IPS-11a (cell line): ENCODE results near the gene ACTRT1.

ENCODE experiments used
- H3K4me3 ChIP-seq: one replicate; pipeline ENCODE4 v1.5.1; 2013; ENCODE audit warnings: low read depth, low read length, control low read depth

ACTRT1 gene

DNA sequence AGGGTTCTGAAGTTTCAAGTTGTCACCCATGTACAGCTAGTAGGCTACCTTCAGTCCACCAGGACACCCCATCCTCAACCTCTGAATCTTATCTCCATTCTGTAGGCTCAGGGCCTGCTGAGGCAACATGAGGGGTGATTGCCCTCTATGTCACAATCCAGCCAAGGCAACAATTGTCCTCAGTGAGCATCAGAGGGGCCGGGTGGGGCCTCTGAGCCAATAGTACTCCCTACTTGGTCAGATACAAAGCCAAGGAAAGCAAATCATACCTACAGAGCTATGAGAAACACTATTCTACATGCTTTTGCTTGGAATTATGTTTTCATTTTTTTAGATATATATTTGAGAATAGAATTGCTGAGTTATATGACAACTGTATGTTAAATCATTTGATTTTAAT is at the start of gene ACTRT1:
ACTRT1 (minus strand) TSS at position 101 of the 400 bp plus-strand sequence. CDS start 197 bp downstream, outside the sequence.
- no peak within 1 kb of the TSS for H3K4me3 ChIP-seq

DNA sequence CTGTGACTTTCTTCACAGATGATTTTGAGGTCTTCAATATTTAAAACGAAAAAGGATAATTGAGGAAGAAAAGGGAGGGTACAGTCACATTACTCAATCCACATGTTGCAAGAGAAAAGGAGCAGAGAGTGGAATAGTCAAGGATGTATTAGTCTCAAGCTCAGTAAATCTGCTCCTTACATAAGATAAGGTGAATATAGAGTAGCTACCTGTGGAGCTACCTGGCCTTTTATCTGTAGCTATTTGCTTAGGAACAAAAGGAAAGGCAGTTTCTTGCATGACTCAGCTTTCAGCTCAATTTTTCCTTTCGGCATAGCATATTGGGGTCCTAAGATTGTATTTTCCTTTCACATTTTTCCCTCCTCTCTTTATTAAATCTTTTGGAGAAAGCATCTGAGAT is 26.3 kb upstream of the ACTRT1 start:
- no peak overlapping the region for H3K4me3 ChIP-seq

DNA sequence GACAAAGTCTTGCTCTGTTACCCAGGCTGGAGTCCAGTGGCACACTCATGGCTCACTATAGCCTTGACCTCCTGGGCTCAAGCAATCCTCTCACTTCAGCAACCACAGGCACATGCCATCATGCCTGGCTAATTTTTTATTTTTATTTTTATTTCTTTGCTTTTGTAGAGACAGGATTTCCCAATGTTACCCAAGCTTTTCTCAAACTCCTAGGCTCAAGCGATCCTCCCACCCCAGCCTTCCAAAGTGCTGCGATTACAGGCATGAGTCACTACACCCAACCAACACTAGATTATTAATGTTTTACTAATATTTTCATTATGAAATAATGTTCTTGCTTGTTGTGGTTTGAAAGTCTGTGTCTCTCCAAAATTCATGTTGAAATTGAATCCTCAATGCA is 5.2 kb upstream of the ACTRT1 start:
- no peak overlapping the region for H3K4me3 ChIP-seq

DNA sequence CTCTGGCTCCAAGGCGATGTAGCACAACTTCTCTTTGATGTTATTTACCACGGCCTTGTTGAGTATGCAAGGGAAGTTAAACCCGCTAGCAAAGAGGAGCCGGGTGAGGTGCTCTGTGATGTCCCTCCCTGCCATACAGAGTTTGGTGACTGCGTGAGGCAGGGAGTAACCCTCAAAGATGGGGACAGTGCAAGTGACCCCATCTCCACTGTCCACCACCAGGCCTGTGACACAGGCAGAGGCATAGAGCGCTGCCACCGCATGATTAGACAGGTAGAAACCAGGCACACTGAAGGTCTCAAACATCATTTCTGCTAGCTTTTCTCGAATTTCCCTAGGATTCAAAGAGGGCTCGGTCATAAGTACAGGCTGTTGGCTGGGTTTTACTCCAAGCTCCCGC is 677 bp downstream of the ACTRT1 start:
- no peak overlapping the region for H3K4me3 ChIP-seq

DNA sequence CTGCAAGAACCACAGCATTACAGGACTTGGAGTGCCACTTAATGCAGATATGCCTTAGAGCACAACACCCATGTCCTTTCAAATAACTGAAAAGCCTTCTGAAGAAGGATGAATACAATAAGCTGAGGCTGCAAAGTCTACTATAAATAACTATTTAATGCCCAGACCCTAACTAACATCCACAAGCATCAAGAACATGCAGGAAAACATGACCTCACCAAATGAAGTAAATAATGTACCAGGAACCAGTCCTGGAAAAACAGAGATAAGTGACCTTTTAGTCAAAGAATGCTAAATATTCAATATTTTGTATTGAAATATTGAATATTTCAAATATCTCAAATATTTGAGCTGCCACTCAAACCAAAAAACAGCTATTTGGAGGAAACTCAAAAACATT is 16.9 kb downstream of the ACTRT1 start:
- H3K4me3 ChIP-seq = no peak overlapping the region

DNA sequence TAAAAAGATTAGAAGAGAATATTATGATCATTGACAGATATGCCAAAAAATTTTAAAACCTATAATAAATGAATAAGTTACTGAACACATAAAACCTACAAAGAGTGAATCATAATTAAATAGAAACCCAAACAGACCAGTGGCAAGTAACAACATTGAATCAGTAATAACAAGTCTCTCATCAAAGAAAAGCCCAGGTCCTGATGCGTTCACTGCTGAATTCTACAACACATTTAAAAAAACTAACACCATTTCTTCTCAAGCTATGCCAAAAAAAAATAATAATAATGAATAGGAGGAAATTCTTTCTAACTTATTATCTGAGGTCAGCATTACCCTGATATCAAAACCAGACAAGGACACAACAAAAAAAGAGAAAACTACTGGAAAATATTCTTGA is 30.6 kb downstream of the ACTRT1 start:
- H3K4me3 ChIP-seq = no peak overlapping the region

DNA sequence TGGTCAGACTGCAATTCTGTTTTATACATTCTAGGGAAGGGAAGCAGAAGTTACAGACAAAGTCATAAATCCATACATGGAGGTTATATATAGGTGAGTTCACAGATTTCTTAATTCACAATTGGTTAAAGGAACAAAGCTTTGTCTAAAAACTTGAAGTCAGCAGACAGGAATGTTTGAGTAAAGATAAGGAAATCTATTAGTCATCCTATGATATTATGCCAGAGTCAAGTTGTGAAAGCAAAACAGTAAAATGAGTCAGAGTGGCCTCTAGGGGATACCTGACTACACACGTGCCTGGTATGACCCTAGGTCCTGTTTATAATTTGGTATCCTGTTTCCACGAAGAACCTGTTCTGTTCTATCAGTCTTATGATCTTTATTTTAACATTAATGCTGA is 31.5 kb downstream of the ACTRT1 start:
- H3K4me3 ChIP-seq = no peak overlapping the region

DNA sequence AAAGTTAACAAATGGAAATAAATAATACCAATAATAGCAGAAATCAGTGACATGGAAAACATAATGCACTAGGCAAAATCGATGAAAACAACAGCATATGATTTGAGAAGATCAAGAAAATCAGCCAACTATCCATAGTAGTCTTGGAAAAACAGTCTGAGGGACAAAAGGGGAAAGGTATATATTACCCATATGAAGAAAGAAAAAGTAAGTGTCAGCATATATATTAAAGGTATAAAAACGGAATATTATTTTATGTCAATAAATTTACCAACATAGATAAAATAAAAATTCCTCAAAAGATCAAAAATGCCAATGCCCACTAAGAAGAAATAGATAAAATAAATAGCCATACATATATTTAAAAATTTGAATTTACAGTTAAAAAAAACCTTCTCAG is 33.0 kb downstream of the ACTRT1 start:
- no peak overlapping the region for H3K4me3 ChIP-seq

DNA sequence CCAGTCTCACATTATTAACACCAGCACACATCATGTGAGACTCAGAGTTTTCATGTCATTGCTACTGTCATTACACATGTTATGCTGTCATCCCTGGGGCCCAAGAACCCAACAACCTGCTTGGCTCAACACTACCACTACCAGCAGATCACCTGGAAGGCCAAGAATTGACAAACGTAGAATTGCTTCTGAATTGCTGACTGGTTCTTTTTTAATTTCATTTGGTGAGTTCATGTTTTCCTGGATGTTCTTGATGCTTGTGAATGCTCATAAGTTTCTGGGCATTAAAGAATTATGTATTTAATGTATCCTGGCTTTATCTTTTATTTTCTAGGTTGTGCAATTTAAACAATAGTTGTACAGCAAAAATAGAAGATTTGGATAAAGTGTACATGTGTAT is 40.2 kb downstream of the ACTRT1 start:
- no peak overlapping the region for H3K4me3 ChIP-seq

DNA sequence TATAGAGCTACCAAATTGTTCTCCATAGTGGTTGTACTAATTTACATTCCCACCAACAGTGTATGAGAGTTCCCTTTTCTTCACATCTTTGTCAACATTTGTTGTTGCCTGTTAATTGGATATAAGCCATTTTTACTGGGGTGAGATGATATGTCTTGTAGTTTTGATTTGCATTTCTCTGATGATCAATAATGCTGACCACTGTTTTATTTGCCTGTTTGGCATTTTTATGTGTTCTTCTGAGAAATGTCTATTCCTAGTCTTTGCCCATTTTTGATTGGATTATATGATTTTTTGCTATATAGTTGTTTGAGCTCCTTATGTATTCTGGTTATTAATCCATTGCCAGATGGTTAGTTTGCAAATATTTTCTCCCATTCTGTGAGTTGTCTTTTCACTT is 44.3 kb downstream of the ACTRT1 start:
- H3K4me3 ChIP-seq = no peak overlapping the region
